WTC11 (cell line): Measurements from ENCODE around the gene KCNIP4. TPM values are rescaled to one million over a fixed set of nuclear protein-coding genes. Genes with fewer than 3 reads are reported as not detected.

Experiments used
- ATAC-seq: fragments of 200-7000 bp; cut with Tn5 transposase; 2 replicates; pipeline ENCODE4 v1.10.0; 2021; ENCODE audit warnings: mild to moderate bottlenecking, moderate library complexity
- CTCF ChIA-PET: fragments of 300-600 bp; sonication (Branson Sonifier 250); formaldehyde crosslinking; loops from one replicate; lab custom pipeline; 2021; ENCODE audit warnings: antibody characterized with exemption; lab: Charles Lee
- POLR2A ChIA-PET: fragments of 350-600 bp; sonication (Branson Sonifier 250); formaldehyde crosslinking; loops from one replicate; lab custom pipeline; 2021; ENCODE audit warnings: antibody characterized with exemption; lab: Charles Lee
- DNase-seq: peaks from one replicate; pipeline ENCODE4 v3.0.0; 2021; ENCODE audit warnings: low spot score
- H3K27ac Mint-ChIP-seq: 2 replicates; pipeline ENCODE4 v1.8.0; 2021; ENCODE audit warnings: mixed read lengths
- H3K27me3 Mint-ChIP-seq: 2 replicates; pipeline ENCODE4 v1.8.0; 2021; ENCODE audit warnings: low read depth, mild to moderate bottlenecking, moderate library complexity, mixed read lengths
- H3K36me3 Mint-ChIP-seq: 2 replicates; pipeline ENCODE4 v1.8.0; 2021; ENCODE audit warnings: mixed read lengths
- H3K4me1 Mint-ChIP-seq: 2 replicates; pipeline ENCODE4 v1.8.0; 2022; ENCODE audit warnings: mixed read lengths
- H3K4me3 Mint-ChIP-seq: 2 replicates; pipeline ENCODE4 v1.8.0; 2021; ENCODE audit warnings: mild to moderate bottlenecking, moderate library complexity, mixed read lengths
- H3K9me3 Mint-ChIP-seq: 2 replicates; pipeline ENCODE4 v1.8.0; 2021; ENCODE audit warnings: mixed read lengths
- ELF4 ChIP-seq: sonication (generic); formaldehyde crosslinking; IDR thresholded peaks from 2 replicates; pipeline ENCODE4 v1.8.1; 2022; ENCODE audit warnings: low read depth, mild to moderate bottlenecking, moderate library complexity, missing genetic modification reagents
- ERG ChIP-seq: fragments of 250-450 bp; sonication (Bioruptor Pico); IDR thresholded peaks from 2 replicates; pipeline ENCODE4 v1.8.0; 2021; ENCODE audit warnings: mild to moderate bottlenecking
- FOXK1 ChIP-seq: sonication (generic); formaldehyde crosslinking; IDR thresholded peaks from 2 replicates; pipeline ENCODE4 v1.8.0; 2022; ENCODE audit warnings: mild to moderate bottlenecking, moderate library complexity, missing genetic modification reagents
- GTF2I ChIP-seq: fragments of 250-450 bp; sonication (Bioruptor Pico); conservative IDR thresholded peaks from 2 replicates; pipeline ENCODE4 v1.4.0; 2021; ENCODE audit warnings: mild to moderate bottlenecking
- HMGXB4 ChIP-seq: sonication (generic); formaldehyde crosslinking; IDR thresholded peaks from 2 replicates; pipeline ENCODE4 v1.8.1; 2023; ENCODE audit warnings: mild to moderate bottlenecking, moderate library complexity, missing genetic modification reagents
- IRF2 ChIP-seq: sonication (generic); formaldehyde crosslinking; IDR thresholded peaks from 2 replicates; pipeline ENCODE4 v1.8.0; 2022; ENCODE audit warnings: low read depth, missing genetic modification reagents, borderline replicate concordance
- JAZF1 ChIP-seq: fragments of 250-450 bp; sonication (Bioruptor Pico); IDR thresholded peaks from 2 replicates; pipeline ENCODE4 v1.9.0; 2021; ENCODE audit warnings: moderate library complexity, mild to moderate bottlenecking, inconsistent platforms
- JUN ChIP-seq: sonication (generic); formaldehyde crosslinking; IDR thresholded peaks from 2 replicates; pipeline ENCODE4 v1.8.0; 2023; ENCODE audit warnings: mild to moderate bottlenecking, missing genetic modification reagents
- NR3C1 ChIP-seq: sonication (generic); formaldehyde crosslinking; conservative IDR thresholded peaks from 2 replicates; pipeline ENCODE4 v1.8.1; 2023; ENCODE audit warnings: low read depth, mild to moderate bottlenecking, missing genetic modification reagents
- PRRX2 ChIP-seq: fragments of 250-450 bp; sonication (Bioruptor Pico); IDR thresholded peaks from 2 replicates; pipeline ENCODE4 v1.8.0; 2021; ENCODE audit warnings: mild to moderate bottlenecking
- RORB ChIP-seq: fragments of 250-450 bp; sonication (Bioruptor Pico); IDR thresholded peaks from 2 replicates; pipeline ENCODE4 v1.9.0; 2021; ENCODE audit warnings: mild to moderate bottlenecking
- TCF7 ChIP-seq: sonication (generic); formaldehyde crosslinking; IDR thresholded peaks from 2 replicates; pipeline ENCODE4 v1.8.0; 2022; ENCODE audit warnings: mild to moderate bottlenecking, low read depth, missing genetic modification reagents, moderate library complexity
- TP53 ChIP-seq: sonication (generic); formaldehyde crosslinking; IDR thresholded peaks from 2 replicates; pipeline ENCODE4 v1.8.1; 2023; ENCODE audit warnings: mild to moderate bottlenecking, missing genetic modification reagents
- ZNF416 ChIP-seq: fragments of 250-450 bp; sonication (Bioruptor Pico); IDR thresholded peaks from 2 replicates; pipeline ENCODE4 v1.9.0; 2021; ENCODE audit warnings: mild to moderate bottlenecking, inconsistent platforms
- total RNA-seq: library from RNA; stranded (reverse); gene quantifications from 3 replicates; pipeline ENCODE4 v1.2.3, GENCODE V29; 2021
- TF ChIP-seq, protein P1 (sequence below): sonication (generic); formaldehyde crosslinking; IDR thresholded peaks from 2 replicates; pipeline ENCODE4 v1.8.1; 2023; ENCODE audit warnings: mild to moderate bottlenecking, missing genetic modification reagents, borderline replicate concordance
- TF ChIP-seq, protein P2 (sequence below): sonication (generic); formaldehyde crosslinking; IDR thresholded peaks from 2 replicates; pipeline ENCODE4 v1.8.1; 2022; ENCODE audit warnings: mild to moderate bottlenecking, missing genetic modification reagents, moderate library complexity, borderline replicate concordance
- TF ChIP-seq, protein P3 (sequence below): sonication (generic); formaldehyde crosslinking; IDR thresholded peaks from 2 replicates; pipeline ENCODE4 v1.8.0; 2023; ENCODE audit warnings: mild to moderate bottlenecking, missing genetic modification reagents
- TF ChIP-seq, protein P4 (sequence below): sonication (generic); formaldehyde crosslinking; conservative IDR thresholded peaks from 2 replicates; pipeline ENCODE4 v1.8.1; 2023; ENCODE audit warnings: mild to moderate bottlenecking, low read depth, missing genetic modification reagents, moderate library complexity
- TF ChIP-seq, protein P5 (sequence below): sonication (generic); formaldehyde crosslinking; IDR thresholded peaks from 2 replicates; pipeline ENCODE4 v1.8.1; 2022; ENCODE audit warnings: low read depth, mild to moderate bottlenecking, moderate library complexity, missing genetic modification reagents, borderline replicate concordance
- TF ChIP-seq, protein P6 (sequence below): fragments of 250-450 bp; sonication (Bioruptor Pico); IDR thresholded peaks from 2 replicates; pipeline ENCODE4 v1.9.0; 2021; ENCODE audit warnings: moderate library complexity, mild to moderate bottlenecking, inconsistent platforms, borderline replicate concordance

KCNIP4 gene
- total RNA-seq, 1 experiment from 2014 or later = not detected

- no peak for TF ChIP-seq RORB (CRISPR knock-in tag)
Observed at GRCh38 chr4:21155367-21155766, 793.2 kb downstream of the KCNIP4 start (continued).

GRCh38 chr4:21139327-21139726, 809.2 kb downstream of the KCNIP4 start:
- Mint-ChIP-seq H3K4me3 (no peak overlapping the region), H3K27ac (no peak overlapping the region), H3K27me3 (no peaks in the 10 kb centered on the region), H3K9me3 (no peaks in the 10 kb centered on the region), H3K36me3 (no peaks in the 10 kb centered on the region), H3K4me1 (no peaks in the 10 kb centered on the region)
- DNase-seq (no peak), ATAC-seq (no peak)
- POLR2A ChIA-PET = no interaction called here
- CTCF ChIA-PET = interaction anchor here (1.4 to 1.5 kb wide), 2 partner anchors 330 to 366 kb away, joined by 4 read pairs; no protein-coding TSS in a partner anchor
- TF ChIP-seq, protein P1, sequence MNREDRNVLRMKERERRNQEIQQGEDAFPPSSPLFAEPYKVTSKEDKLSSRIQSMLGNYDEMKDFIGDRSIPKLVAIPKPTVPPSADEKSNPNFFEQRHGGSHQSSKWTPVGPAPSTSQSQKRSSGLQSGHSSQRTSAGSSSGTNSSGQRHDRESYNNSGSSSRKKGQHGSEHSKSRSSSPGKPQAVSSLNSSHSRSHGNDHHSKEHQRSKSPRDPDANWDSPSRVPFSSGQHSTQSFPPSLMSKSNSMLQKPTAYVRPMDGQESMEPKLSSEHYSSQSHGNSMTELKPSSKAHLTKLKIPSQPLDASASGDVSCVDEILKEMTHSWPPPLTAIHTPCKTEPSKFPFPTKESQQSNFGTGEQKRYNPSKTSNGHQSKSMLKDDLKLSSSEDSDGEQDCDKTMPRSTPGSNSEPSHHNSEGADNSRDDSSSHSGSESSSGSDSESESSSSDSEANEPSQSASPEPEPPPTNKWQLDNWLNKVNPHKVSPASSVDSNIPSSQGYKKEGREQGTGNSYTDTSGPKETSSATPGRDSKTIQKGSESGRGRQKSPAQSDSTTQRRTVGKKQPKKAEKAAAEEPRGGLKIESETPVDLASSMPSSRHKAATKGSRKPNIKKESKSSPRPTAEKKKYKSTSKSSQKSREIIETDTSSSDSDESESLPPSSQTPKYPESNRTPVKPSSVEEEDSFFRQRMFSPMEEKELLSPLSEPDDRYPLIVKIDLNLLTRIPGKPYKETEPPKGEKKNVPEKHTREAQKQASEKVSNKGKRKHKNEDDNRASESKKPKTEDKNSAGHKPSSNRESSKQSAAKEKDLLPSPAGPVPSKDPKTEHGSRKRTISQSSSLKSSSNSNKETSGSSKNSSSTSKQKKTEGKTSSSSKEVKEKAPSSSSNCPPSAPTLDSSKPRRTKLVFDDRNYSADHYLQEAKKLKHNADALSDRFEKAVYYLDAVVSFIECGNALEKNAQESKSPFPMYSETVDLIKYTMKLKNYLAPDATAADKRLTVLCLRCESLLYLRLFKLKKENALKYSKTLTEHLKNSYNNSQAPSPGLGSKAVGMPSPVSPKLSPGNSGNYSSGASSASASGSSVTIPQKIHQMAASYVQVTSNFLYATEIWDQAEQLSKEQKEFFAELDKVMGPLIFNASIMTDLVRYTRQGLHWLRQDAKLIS (CRISPR knock-in tag) = no peak
- TF ChIP-seq, protein P2, sequence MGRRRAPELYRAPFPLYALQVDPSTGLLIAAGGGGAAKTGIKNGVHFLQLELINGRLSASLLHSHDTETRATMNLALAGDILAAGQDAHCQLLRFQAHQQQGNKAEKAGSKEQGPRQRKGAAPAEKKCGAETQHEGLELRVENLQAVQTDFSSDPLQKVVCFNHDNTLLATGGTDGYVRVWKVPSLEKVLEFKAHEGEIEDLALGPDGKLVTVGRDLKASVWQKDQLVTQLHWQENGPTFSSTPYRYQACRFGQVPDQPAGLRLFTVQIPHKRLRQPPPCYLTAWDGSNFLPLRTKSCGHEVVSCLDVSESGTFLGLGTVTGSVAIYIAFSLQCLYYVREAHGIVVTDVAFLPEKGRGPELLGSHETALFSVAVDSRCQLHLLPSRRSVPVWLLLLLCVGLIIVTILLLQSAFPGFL = no peak
- no peak for TF ChIP-seq NR3C1
- TF ChIP-seq PRRX2 (CRISPR knock-in tag) = no peak
- TF ChIP-seq GTF2I (CRISPR knock-in tag) = no peak
- TF ChIP-seq, protein P3, sequence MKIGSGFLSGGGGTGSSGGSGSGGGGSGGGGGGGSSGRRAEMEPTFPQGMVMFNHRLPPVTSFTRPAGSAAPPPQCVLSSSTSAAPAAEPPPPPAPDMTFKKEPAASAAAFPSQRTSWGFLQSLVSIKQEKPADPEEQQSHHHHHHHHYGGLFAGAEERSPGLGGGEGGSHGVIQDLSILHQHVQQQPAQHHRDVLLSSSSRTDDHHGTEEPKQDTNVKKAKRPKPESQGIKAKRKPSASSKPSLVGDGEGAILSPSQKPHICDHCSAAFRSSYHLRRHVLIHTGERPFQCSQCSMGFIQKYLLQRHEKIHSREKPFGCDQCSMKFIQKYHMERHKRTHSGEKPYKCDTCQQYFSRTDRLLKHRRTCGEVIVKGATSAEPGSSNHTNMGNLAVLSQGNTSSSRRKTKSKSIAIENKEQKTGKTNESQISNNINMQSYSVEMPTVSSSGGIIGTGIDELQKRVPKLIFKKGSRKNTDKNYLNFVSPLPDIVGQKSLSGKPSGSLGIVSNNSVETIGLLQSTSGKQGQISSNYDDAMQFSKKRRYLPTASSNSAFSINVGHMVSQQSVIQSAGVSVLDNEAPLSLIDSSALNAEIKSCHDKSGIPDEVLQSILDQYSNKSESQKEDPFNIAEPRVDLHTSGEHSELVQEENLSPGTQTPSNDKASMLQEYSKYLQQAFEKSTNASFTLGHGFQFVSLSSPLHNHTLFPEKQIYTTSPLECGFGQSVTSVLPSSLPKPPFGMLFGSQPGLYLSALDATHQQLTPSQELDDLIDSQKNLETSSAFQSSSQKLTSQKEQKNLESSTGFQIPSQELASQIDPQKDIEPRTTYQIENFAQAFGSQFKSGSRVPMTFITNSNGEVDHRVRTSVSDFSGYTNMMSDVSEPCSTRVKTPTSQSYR (CRISPR knock-in tag) = no peak
- no peak for TF ChIP-seq TP53
- no peak for TF ChIP-seq ERG (CRISPR knock-in tag)
- TF ChIP-seq, protein P4, sequence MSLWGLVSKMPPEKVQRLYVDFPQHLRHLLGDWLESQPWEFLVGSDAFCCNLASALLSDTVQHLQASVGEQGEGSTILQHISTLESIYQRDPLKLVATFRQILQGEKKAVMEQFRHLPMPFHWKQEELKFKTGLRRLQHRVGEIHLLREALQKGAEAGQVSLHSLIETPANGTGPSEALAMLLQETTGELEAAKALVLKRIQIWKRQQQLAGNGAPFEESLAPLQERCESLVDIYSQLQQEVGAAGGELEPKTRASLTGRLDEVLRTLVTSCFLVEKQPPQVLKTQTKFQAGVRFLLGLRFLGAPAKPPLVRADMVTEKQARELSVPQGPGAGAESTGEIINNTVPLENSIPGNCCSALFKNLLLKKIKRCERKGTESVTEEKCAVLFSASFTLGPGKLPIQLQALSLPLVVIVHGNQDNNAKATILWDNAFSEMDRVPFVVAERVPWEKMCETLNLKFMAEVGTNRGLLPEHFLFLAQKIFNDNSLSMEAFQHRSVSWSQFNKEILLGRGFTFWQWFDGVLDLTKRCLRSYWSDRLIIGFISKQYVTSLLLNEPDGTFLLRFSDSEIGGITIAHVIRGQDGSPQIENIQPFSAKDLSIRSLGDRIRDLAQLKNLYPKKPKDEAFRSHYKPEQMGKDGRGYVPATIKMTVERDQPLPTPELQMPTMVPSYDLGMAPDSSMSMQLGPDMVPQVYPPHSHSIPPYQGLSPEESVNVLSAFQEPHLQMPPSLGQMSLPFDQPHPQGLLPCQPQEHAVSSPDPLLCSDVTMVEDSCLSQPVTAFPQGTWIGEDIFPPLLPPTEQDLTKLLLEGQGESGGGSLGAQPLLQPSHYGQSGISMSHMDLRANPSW (CRISPR knock-in tag) = no peak
- TF ChIP-seq, protein P5, sequence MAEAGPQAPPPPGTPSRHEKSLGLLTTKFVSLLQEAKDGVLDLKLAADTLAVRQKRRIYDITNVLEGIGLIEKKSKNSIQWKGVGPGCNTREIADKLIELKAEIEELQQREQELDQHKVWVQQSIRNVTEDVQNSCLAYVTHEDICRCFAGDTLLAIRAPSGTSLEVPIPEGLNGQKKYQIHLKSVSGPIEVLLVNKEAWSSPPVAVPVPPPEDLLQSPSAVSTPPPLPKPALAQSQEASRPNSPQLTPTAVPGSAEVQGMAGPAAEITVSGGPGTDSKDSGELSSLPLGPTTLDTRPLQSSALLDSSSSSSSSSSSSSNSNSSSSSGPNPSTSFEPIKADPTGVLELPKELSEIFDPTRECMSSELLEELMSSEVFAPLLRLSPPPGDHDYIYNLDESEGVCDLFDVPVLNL = no peak
- no peak for TF ChIP-seq JAZF1
- TF ChIP-seq FOXK1 (CRISPR knock-in tag) = no peak
- TF ChIP-seq RORB (CRISPR knock-in tag) = no peak
- TF ChIP-seq TCF7 (CRISPR knock-in tag) = no peak
- TF ChIP-seq, protein P6, sequence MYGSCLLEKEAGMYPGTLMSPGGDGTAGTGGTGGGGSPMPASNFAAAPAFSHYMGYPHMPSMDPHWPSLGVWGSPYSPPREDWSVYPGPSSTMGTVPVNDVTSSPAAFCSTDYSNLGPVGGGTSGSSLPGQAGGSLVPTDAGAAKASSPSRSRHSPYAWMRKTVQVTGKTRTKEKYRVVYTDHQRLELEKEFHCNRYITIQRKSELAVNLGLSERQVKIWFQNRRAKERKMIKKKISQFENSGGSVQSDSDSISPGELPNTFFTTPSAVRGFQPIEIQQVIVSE = no peak
- no peak for TF ChIP-seq ELF4
- TF ChIP-seq JUN (CRISPR knock-in tag) = no peak
- TF ChIP-seq ZNF416 = no peak
- no peak for TF ChIP-seq IRF2 (CRISPR knock-in tag)
- no peak for TF ChIP-seq HMGXB4 (CRISPR knock-in tag)
